SU-DHL-6 (cell line): ENCODE results near the gene ACSL6.

Experiments
- H2AFZ ChIP-seq: fragments of 200-600 bp; sonication (generic); 2 replicates; pipeline ENCODE4 v1.6.1; 2014; ENCODE audit warnings: low read depth, mild to moderate bottlenecking, moderate library complexity, mixed read lengths, antibody characterized with exemption, low read length; ENCODE audit not compliant: severe bottlenecking
- H3F3A ChIP-seq: fragments of 200-600 bp; shearing (Covaris generic); 2 replicates; pipeline ENCODE4 v1.6.0; 2016; ENCODE audit warnings: antibody characterized with exemption, mild to moderate bottlenecking; ENCODE audit not compliant: insufficient read depth
- H3K27ac ChIP-seq: fragments of 200-600 bp; sonication (generic); 2 replicates; pipeline ENCODE4 v1.5.1; 2016; ENCODE audit warnings: low read depth, mild to moderate bottlenecking, low read length, moderate library complexity, mixed read lengths
- H3K27me3 ChIP-seq: fragments of 200-600 bp; sonication (generic), shearing (Covaris generic); 2 replicates; pipeline ENCODE4 v1.6.0; 2014; ENCODE audit warnings: mild to moderate bottlenecking, low read length
- H3K36me3 ChIP-seq: fragments of 200-600 bp; sonication (generic); 2 replicates; pipeline ENCODE4 v1.6.1; 2014; ENCODE audit warnings: mild to moderate bottlenecking, low read length, mixed read lengths
- H3K4me2 ChIP-seq: fragments of 300-600, 200-600 bp; shearing (Covaris generic), sonication (generic); 2 replicates; pipeline ENCODE4 v1.6.0; 2014; ENCODE audit warnings: low read length, low read depth, mild to moderate bottlenecking; ENCODE audit not compliant: poor library complexity, severe bottlenecking
- H3K4me3 ChIP-seq: fragments of 200-600 bp; sonication (generic); 2 replicates; pipeline ENCODE4 v1.5.1; 2014; ENCODE audit warnings: antibody characterized with exemption, low read length, mild to moderate bottlenecking, mixed read lengths; ENCODE audit not compliant: insufficient read depth, poor library complexity, severe bottlenecking
- H3K79me2 ChIP-seq: fragments of 200-600 bp; sonication (generic); 2 replicates; pipeline ENCODE4 v1.6.1; 2014; ENCODE audit warnings: mild to moderate bottlenecking, low read length, moderate library complexity; ENCODE audit not compliant: insufficient read depth
- H3K9ac ChIP-seq: fragments of 200-600 bp; sonication (generic); 2 replicates; pipeline ENCODE4 v1.7.0; 2014; ENCODE audit warnings: mild to moderate bottlenecking, low read length
- H3K9me2 ChIP-seq: fragments of 200-600 bp; sonication (generic); replicated peaks from 2 replicates; pipeline ENCODE4 v1.6.1; 2014; ENCODE audit warnings: low read length; ENCODE audit not compliant: insufficient read depth
- H3K9me3 ChIP-seq: fragments of 200-600 bp; sonication (generic); 2 replicates; pipeline ENCODE4 v1.6.1; 2014; ENCODE audit warnings: low read length, mixed read lengths; ENCODE audit not compliant: insufficient read depth
- H4K20me1 ChIP-seq: fragments of 200-600 bp; sonication (generic); 2 replicates; pipeline ENCODE4 v1.6.1; 2014; ENCODE audit warnings: low read depth, mild to moderate bottlenecking, antibody characterized with exemption, low read length, moderate library complexity, mixed read lengths
- EZH2phosphoT487 ChIP-seq: fragments of 200-600 bp; sonication (generic), shearing (Covaris generic); conservative IDR thresholded peaks from 2 replicates; pipeline ENCODE4 v1.6.1; 2018; ENCODE audit warnings: mild to moderate bottlenecking, antibody characterized with exemption, low read length, moderate library complexity, mixed read lengths
- TF ChIP-seq, protein P1 (sequence below): fragments of 200-600 bp; sonication (generic); IDR thresholded peaks from one replicate; pipeline ENCODE4 v1.5.1; 2017; ENCODE audit warnings: antibody characterized with exemption, mild to moderate bottlenecking, low read length, moderate library complexity; ENCODE audit not compliant: insufficient read depth, poor library complexity, severe bottlenecking

Gene ACSL6

DNA sequence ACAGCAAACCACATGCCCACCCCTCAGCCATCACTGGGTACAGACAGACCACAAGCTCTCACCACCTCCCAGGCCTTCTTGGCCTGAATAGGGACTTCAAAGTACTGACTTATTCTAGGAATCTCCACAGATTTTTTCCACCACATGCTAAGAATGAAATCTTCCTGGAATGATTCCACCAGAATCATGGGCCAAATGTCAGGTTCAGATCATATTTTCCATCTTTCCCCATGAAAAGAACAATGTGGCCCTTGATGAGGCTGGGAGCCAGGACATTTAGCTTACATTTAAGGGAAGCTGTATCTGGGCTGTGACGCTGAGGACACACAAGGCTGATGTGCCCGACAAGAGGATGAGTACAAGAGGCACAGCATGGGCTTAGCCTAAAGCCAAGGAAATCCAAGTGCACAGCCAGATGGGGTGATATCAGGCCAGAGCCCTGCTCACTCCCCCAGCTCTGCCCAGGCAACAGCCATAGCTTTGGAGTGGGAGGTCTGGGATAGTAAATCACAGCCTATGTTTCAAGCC is 28.1 kb downstream of the ACSL6 start:
- H3K4me2 ChIP-seq, result no peak overlapping the region
- no peaks in the 10 kb centered on the region for H3K9me3 ChIP-seq
- no peaks in the 10 kb centered on the region for H3K36me3 ChIP-seq
- TF ChIP-seq, protein P1, sequence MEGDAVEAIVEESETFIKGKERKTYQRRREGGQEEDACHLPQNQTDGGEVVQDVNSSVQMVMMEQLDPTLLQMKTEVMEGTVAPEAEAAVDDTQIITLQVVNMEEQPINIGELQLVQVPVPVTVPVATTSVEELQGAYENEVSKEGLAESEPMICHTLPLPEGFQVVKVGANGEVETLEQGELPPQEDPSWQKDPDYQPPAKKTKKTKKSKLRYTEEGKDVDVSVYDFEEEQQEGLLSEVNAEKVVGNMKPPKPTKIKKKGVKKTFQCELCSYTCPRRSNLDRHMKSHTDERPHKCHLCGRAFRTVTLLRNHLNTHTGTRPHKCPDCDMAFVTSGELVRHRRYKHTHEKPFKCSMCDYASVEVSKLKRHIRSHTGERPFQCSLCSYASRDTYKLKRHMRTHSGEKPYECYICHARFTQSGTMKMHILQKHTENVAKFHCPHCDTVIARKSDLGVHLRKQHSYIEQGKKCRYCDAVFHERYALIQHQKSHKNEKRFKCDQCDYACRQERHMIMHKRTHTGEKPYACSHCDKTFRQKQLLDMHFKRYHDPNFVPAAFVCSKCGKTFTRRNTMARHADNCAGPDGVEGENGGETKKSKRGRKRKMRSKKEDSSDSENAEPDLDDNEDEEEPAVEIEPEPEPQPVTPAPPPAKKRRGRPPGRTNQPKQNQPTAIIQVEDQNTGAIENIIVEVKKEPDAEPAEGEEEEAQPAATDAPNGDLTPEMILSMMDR, result no peak
- TF ChIP-seq EZH2phosphoT487, result no peak
- no peak overlapping the region for H3K9ac ChIP-seq
- no peak overlapping the region for H2AFZ ChIP-seq
- no peaks in the 10 kb centered on the region for H3F3A ChIP-seq
- H3K27me3 ChIP-seq, result no peaks in the 10 kb centered on the region
- no peak overlapping the region for H3K4me3 ChIP-seq
- no peak overlapping the region for H3K27ac ChIP-seq
- no peaks in the 10 kb centered on the region for H4K20me1 ChIP-seq
- H3K79me2 ChIP-seq, result no peaks in the 10 kb centered on the region
- H3K9me2 ChIP-seq, result no peaks in the 10 kb centered on the region

DNA sequence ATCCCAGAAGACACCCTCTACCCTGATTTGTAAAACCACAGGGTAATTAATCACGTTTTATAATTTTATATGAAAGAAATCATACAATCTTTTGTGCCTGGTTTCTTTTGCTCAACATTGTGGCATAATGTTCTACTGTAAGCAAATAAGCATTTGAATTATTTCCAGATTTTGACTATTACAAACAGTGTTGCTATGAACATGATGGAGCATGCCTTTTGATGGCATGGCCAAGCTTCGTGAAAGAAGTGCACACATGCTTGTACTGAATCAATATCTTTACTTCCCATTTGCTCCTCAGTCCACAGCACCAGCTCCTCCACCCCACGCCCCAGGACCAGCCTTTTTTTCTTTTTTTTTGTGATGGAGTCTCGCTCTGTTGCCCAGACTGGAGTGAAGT is 29.9 kb downstream of the ACSL6 start:
- Histone ChIP-seq H4K20me1 (no peaks in the 10 kb centered on the region), H3K9me2 (no peaks in the 10 kb centered on the region), H3K79me2 (no peaks in the 10 kb centered on the region), H3K4me2 (no peak overlapping the region), H3K9me3 (no peaks in the 10 kb centered on the region), H3K27ac (no peak overlapping the region), H3K27me3 (no peaks in the 10 kb centered on the region), H3K4me3 (no peak overlapping the region), H3K36me3 (no peaks in the 10 kb centered on the region), H3K9ac (no peak overlapping the region), H3F3A (no peaks in the 10 kb centered on the region), H2AFZ (no peak overlapping the region)
- TF ChIP-seq, protein P1, result no peak
- TF ChIP-seq EZH2phosphoT487, result no peak

DNA sequence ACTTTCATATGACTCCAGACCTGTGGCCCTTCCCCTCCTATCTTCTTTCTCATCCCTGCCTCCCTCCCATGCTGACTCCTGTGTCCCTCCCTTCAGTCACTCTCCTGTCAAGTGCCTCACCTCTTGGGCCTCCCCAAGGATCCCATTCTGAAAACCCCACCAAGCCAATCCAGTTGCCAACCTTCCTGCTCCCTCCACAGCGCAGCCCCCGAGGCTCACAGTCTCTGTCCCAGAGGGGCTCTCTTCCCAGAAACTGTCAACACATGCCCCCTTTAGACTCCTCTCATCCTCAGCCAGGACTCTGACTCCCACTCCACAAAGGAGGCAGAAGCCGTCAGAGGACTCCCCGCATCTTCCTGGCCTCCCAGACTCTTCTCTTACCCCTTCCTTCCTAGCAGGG is 30.8 kb downstream of the ACSL6 start:
- no peaks in the 10 kb centered on the region for H3K9me3 ChIP-seq
- TF ChIP-seq EZH2phosphoT487, result no peak
- TF ChIP-seq, protein P1, result no peak
- H3K4me3 ChIP-seq, result no peak overlapping the region
- no peaks in the 10 kb centered on the region for H3K9me2 ChIP-seq
- no peaks in the 10 kb centered on the region for H4K20me1 ChIP-seq
- no peaks in the 10 kb centered on the region for H3K79me2 ChIP-seq
- no peak overlapping the region for H3K4me2 ChIP-seq
- no peaks in the 10 kb centered on the region for H3K27me3 ChIP-seq
- H3K27ac ChIP-seq, result no peak overlapping the region
- H2AFZ ChIP-seq, result no peak overlapping the region
- no peaks in the 10 kb centered on the region for H3F3A ChIP-seq
- no peaks in the 10 kb centered on the region for H3K36me3 ChIP-seq
- no peak overlapping the region for H3K9ac ChIP-seq

DNA sequence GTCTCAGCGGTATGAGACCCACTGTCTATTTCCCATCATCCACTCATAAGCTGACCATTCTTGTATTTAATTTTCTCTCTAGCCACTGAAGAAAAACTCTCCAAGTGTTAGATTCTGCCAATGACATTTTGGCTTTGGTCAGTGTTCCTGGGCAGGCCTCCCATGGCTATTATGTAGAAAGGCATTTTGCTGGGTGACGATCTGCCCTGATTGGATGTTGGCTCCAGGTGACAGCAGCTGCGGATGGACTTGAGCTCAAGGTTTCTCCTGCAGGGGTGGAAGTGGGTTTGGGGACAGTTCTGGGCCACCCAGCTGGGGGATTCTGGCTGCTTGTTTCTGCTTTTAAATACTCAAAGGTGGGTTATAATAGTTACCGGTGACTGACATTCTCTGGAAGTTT is 31.6 kb downstream of the ACSL6 start:
- H3F3A ChIP-seq, result no peaks in the 10 kb centered on the region
- TF ChIP-seq EZH2phosphoT487, result no peak
- TF ChIP-seq, protein P1, result no peak
- no peaks in the 10 kb centered on the region for H3K9me2 ChIP-seq
- H2AFZ ChIP-seq, result no peak overlapping the region
- no peak overlapping the region for H3K4me2 ChIP-seq
- no peaks in the 10 kb centered on the region for H4K20me1 ChIP-seq
- H3K9me3 ChIP-seq, result no peaks in the 10 kb centered on the region
- no peak overlapping the region for H3K4me3 ChIP-seq
- no peak overlapping the region for H3K27ac ChIP-seq
- no peaks in the 10 kb centered on the region for H3K79me2 ChIP-seq
- no peak overlapping the region for H3K9ac ChIP-seq
- no peaks in the 10 kb centered on the region for H3K27me3 ChIP-seq
- no peaks in the 10 kb centered on the region for H3K36me3 ChIP-seq
